ENCODE results near the gene RNF212.
"Not testable (repeated sequence)": the region's sequence is repeated elsewhere in the genome, so short reads cannot be mapped to it uniquely, and the experiment has no call there.

The RNF212 gene, protein sequence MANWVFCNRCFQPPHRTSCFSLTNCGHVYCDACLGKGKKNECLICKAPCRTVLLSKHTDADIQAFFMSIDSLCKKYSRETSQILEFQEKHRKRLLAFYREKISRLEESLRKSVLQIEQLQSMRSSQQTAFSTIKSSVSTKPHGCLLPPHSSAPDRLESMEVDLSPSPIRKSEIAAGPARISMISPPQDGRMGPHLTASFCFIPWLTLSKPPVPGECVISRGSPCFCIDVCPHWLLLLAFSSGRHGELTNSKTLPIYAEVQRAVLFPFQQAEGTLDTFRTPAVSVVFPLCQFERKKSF

DNA sequence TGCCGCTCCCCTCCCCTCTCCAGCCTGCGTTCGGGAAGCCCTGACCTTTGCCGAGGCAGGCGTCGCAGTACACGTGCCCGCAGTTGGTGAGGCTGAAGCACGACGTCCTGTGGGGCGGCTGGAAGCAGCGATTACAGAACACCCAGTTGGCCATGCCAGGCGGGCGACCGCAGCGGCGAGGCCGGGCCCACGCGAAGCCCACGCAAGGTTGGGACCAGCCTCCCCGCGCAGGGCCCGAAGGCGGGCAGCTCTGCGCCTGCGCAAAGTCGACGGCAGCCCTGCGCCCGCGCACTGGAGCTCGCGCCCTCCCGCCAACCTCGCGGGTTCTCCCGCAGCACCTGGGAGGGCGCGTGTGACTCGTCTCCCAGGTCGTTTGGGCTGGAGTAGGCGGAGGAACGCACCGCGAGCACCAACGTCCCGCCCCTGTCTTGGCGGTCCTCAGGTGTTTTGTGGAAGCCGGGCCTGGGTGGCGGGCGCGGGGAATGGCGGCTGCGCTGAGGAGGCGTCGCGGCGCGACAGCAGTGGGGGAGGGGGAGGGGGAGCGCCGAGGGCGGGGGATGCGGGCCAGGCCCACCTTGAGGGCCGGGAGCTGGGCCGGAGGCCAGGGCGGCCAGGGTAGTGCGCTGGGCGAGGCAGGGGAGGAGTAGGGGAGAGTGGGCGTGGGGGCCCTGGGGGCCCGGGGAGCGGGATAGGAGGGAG is at the start of gene RNF212:
Gene RNF212, minus strand, starts transcription at position 254 of the 699 bp plus-strand sequence. Its CDS starts 100 bp downstream, at position 154.
- DNase-seq: no peak

DNA sequence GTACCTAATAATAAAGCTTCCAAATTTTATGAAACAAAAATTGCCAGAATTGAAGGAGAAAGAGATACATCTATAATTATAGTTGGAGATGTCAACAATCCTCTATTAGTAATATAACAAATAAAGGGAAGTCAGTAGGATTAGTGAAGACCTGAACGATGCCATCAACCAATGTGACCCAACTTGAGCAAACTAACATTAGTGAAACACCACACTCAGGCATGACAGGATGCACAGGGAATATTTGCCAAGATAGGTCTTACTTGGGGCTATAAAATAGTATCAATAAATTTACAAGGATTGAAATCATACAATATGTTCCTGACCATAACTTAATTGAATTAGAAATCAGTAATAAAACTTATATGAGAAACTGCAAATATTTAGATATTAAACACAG is 47.0 kb upstream of the RNF212 start:
- no peak for DNase-seq

DNA sequence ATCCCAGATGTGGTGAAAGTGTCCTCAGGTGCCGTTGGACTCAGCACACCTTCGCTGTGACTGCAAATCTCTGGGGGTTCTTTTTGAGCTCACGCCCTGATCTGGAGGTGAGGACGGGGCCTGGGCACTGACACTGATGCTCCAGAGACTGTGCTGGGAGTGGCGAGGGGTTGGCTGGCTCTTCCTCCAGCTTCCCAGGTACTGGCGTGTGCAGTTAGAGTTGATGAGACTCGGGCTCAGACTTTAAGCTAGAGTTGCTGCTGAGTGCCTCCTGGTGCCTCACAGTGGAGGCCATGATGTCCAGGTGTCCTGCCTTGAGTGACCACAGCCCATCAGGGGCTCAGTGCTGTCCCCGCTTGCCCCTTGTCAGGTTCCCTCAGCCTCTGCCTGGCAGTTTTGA is 42.7 kb upstream of the RNF212 start:
- DNase-seq: no peak

DNA sequence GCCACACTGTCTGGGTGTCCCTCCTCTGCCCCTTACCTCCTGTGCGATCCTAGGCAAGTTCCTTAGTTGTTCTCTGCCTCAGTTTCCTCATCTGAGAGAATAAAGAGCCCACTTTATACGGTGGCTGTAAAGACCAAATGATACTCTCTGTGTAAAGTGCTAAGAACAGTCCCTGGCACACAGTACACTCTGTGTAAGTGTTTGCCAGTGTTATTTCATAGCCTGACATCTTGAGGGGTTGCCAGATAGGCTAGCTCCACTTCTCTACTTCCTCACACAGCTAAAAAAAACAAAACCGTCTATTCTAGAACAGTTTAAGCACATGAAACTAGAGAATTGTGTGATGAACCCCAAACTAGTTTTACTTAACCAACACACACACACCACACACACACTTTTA is 42.0 kb upstream of the RNF212 start:
- no peak for DNase-seq

DNA sequence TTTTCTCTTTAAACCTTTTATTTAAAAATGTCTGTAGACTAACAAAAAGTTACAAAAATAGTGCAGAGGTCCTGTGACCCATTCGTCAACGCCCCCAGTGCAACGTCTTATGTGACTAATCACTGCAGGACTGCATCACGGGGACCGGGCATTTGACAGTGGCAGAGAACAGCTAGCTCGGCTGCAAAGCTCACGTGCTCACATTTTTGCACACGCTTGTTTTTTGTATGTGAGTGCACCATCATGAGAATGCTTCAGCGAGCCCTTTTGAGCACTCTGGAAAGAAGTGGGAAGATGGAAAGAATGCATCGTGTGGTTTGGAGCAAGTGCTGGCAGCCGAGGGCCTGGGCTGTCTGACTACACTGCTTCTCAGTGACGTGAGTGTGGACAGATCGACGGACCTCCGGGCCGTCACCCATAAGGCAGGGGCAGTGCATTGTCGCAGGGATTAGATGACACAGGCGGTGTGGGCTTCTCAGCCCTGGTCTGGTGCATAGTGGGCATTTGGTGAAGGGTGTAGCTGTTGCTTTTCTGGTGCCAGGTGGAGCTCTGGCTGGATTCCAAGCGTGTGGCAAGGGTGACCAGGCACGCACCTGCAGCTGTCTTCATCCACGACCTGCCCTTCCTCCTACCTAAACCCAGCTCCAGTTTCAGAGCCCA is 41.3 kb upstream of the RNF212 start:
- no peak for DNase-seq

DNA sequence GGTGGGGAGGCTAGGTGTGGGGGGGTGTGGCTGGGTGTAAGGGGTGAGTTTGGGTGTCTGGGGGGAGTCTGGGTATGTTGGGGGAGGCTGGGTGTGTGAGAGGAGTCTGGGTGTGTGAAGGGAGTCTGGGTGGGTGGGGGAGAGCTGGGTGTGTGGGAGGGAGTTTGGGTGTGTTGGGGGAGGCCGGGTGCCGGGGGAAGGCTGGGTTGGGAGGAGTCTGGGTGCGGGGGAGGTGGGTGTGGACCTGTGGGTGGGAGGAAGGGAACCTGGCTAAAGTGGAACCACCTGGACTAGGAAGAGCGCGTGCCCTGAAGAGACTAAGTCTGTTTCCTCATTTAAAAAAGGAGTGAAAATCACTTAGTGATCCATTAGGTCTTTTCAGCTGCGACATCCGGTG is 40.8 kb upstream of the RNF212 start:
- DNase-seq: no peak

DNA sequence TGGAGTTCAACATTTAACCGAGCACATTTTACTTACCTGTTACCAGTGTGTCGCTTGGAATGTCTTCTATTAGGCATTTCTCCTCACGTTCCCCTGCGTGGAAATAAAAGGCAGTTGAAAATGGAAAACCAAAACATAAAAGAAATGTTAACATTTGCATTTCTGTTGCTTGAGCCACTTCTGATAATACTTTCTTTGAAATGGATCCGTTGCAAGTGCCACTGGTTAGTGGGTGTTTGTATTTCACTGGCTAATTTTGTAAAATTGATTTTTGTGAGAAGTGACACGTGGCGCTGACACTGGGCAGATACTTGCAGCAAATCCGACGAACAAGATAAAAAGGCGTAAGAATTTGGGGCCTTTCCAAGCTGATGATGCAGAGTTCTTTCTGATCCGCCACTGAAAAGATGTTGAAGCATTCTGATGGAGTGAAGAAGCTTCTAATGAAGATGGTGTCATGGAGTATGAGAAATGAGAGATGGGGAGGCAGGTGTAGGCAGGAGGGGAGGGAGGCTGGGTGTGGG is 40.3 kb upstream of the RNF212 start:
- no peak for DNase-seq

DNA sequence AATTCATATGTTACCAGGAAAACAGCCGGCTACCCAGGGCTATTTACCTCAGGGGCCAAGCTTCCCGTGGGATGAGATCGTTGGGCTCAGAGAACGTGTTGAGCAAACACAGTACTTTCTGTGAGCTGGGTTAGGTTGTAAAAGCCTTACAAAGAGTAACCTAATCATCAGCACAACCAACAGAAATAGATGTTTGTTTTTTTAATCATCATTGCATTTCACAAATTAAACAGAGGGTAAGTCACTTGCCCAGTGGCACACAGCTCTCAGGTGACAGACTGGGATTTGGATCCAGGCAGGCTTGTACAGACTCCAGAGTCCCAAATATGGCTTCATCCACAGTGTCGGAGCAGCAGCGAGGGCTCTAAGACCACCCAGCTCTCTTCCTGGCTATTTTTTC is 38.9 kb upstream of the RNF212 start:
- DNase-seq: no peak

DNA sequence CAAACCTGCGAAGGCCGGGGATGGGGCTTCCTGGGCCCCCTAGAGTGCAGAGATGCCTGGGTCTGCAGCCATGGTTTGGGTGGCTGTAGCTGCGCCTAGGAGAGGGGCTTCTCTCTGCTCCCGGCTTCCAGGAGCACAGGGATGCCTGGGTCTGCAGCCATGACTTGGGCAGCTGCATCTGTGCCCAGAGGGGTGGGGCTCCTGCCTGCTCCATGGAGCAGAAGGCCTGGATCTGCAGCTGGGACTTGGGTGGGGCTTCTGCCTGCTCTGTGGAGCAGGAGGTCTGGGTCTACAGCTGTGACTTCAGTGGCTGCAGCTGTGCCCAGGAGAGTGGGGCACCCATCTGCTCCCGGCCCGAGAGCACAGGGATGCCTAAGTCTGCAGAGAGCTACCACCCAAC is 38.2 kb upstream of the RNF212 start:
- no peak for DNase-seq

DNA sequence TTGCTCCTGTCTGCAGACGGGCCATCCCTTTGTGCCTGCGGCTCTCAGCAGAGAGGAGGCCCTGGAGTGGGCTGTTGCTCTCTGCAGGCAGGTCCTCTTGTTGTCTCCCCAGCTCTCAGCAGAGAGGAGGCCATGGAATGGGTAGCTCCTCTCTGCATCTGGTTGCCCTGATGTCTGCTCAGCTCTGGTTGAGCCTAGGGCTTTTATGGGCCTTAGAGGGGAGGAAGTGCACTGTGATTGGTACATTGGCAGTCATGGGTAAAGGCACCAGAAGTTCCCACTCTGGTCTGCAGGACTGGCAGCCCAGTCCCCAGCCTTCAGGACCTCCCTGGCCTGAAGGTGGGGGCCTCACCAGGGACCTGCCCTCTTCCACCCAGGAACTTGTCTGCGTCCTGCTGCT is 37.5 kb upstream of the RNF212 start:
- DNase-seq: no peak

DNA sequence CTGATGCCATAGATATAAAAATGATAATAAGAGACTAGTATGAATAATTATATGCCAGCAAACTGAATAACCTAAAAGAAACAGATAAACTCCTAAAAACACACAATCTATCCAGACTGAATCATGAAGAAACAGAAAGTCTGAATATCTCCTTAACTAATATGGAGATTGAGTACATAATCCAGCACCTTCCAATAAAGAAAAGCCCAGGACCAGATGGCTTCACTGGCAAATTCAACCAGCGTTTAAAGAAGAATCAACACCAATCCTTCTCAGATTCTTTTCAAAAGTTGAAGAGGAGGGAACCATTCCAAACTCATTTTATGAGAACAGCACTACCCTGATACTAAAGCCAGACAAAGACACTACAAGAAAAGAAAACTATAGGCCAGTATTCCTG is 26.5 kb upstream of the RNF212 start:
- DNase-seq: no peak

DNA sequence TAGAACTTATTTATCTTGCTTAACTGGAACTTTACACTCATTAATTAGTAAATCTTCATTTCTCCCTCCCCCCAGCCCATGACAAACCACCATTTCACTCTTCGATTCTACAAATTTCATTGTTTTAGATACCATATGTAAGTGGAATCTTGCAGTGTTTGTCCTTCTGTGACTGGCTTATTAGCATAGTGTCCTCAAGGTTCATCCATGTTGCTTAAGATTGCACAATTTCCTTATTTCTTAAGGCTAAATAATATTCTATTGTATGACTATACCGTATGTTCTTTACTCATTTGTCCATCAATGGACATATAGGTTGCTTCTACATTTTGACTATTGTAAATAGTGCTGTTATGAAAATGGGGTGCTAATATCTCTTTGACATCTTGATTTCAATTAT is 24.5 kb upstream of the RNF212 start:
- no peak for DNase-seq

DNA sequence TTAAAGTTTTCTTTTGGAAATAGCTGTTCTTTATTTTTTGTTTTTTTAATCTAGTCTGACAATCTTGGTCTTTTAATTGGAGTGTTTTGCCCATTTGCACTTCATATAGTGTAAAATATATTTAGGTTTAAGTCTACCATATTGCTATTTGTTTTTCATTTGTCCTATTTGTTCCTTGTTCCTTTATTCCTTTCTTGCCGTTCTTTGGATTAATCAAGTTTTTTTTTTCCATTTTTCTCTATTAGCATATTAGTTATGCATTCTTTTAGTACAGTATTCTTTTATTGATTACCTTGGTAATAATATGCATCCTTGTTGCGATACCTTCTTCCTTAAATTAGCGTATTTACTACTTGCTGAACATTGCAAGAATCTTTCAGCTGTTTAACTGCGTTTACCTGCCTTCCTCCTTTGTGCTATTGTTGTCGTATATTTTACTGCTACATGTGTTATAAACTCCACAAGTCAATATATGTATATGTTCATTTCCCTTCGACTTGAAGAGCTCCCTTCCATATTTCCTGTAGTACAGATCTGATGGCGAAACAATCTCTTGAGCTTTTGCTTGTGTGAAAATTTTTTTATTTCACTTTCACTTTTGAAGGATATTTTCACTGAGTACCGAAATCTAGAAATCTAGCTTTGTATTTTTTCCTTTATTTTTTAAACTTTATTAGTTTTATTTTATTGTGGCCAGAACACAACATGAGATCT is 23.9 kb upstream of the RNF212 start:
- DNase-seq: no peak

DNA sequence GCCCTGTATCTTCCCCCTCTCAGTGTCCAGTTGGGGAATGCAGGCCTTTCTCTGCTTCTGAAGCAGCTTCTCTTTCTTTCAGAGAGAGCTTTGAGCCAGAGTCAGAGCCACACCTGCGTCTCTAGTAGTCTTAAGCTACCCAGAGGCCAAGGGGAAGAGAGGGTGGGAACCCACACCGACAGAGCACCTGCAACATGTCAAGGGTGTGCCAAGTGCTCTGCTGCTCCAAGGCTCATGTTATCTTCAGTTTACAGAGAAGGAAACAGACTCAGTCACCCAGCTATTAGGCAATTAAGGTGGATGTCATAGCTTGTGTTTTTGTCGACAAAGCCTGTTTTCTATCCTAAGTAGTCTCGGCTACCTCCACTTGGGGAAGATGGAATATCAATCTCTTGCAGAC is 22.7 kb upstream of the RNF212 start:
- no peak for DNase-seq

DNA sequence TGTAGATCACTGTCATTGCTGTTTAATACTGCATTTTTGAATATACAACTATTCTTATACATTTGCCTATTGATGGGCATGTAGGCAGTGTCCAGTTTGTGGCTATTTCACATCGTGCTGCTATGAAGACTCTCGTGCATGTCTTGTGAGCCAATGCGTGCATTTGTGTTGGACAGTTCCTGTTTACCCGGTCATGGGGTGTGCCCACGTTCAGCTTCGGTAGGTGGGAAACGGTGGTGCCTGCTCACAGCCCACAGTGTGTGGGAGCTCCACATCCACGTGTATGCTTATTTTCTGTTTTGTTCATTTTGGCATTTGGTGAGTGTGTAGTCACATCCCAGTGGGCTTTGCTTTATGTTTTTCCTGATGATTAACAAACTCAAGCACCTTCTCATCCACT is 19.7 kb upstream of the RNF212 start:
- DNase-seq: no peak

DNA sequence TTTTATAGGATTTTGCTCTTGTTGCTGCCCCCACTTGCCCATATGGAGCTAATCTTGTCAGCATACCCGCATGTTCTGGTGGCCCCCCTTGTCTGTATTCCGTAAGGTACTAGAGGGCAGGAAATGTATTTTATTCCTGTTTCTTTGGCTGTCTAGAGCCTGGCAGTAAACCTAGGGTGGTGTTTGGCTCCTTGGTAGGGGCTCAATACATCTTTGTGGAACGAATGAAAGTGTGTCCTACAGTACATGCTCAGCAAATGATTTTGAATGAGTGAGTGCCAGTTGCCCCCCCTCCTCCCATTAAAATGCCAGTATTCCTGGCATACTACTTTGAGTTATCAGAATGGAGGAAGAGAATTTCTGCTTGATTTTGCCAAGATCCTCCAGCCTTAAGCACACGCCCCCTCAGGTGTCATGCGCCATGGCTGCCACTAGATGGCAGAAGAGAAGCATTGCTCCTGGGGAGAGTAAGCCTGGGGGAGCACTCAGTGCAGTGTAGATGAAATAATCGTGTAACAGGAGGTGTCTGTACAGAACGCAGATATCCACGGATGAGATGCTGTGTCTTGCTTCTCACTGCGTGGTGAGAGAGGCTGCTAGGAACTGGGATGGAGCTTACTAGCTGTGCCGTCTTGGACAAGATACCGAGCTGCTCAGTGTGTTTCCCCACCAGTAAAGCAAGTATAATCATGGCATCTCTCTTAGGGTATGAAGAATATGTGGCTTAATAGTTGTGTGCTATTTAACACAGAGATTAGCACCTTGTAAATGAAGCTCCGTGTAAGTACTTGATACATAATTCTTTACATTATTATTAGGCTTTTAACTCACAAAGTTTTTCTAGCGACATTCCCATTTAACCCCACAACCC is 17.2 kb upstream of the RNF212 start:
- peak; percentile 57 for DNase-seq

DNA sequence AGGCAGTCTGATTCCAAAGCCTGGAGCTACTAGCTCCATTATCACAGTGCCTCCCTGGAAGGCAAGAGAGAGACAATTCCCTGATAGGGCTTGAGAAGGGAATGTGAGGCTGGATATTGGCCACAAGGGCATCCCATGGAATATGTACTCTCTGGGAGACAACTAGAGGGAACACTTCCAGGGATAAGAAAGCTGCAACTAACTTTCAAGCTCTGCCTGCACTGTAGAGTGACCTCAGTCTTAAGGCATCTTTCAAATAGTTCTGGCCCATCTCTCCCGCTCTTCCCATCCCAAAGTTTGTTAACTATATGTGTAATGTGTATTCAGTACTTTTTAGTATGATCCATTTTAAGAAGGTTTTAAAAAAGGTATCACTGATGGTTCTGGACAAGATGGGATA is 13.1 kb upstream of the RNF212 start:
- no peak for DNase-seq

DNA sequence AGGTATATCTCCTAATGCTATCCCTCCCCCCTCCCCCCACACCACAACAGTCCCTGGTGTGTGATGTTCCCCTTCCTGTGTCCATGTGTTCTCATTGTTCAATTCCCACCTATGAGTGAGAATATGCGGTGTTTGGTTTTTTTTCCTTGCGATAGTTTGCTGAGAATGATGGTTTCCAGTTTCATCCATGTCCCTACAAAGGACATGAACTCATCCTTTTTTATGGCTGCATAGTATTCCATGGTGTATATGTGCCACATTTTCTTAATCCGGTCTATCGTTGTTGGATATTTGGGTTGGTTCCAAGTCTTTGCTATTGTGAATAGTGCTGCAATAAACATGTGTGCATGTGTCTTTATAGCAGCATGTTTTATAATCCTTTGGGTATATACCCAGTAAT is 12.1 kb upstream of the RNF212 start:
- not testable (repeated sequence) for DNase-seq

DNA sequence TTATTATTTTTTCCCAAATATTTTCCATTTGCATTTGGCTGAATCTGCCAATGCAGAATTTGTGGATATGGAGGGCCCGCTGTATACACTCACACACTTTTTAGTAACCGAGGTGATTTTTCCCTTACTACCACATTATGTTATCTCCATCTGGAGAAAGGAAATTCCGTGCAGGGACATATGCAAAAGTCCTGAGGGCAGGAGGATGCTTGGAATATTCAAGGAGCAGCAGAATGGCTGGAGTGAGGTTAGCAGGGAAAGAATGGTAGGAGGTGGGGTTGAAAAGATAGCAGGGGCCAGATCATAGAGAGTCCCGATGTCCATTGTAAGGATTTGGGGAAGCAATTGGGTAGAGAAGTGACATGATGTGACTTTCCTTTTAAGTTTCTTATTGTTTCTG is 11.5 kb upstream of the RNF212 start:
- no peak for DNase-seq

DNA sequence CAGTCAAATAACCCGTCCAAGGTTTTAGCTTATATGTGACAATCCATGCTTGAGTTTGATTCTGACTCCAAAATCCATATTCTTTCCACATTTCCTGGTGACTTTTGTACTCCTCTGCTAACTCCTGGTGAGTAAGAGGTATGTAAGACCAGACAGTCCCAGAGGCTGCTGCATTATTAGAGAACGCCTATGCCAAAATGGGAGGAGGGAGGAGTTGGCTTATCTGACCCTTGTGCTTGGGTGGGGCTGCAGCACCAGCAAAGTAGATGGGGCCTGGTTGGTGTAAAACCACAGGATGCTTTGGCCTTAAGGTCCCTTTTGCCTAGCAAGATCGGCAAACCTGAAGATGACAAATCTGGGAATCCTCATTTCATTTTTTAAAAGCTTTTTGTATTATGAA is 9.1 kb upstream of the RNF212 start:
- DNase-seq: no peak

DNA sequence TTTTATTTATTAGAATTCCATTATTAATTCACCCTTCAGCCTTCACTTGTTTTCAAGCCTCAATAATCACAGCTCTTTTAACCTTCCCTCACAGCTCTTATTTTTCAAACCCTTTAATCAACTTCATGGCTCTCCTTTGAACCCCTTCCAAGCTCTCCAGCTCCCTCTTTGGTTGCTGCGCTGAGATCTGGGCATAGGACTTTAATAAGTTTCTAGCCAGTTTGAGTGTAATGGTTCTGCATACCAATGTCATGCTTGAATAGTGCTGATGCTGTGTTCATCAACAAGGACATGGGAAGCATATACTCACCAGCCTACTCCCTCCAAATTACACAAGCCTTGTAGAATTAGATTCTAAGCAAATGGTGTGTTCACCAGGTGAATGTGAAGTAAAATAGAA is 3.5 kb upstream of the RNF212 start:
- no peak for DNase-seq

DNA sequence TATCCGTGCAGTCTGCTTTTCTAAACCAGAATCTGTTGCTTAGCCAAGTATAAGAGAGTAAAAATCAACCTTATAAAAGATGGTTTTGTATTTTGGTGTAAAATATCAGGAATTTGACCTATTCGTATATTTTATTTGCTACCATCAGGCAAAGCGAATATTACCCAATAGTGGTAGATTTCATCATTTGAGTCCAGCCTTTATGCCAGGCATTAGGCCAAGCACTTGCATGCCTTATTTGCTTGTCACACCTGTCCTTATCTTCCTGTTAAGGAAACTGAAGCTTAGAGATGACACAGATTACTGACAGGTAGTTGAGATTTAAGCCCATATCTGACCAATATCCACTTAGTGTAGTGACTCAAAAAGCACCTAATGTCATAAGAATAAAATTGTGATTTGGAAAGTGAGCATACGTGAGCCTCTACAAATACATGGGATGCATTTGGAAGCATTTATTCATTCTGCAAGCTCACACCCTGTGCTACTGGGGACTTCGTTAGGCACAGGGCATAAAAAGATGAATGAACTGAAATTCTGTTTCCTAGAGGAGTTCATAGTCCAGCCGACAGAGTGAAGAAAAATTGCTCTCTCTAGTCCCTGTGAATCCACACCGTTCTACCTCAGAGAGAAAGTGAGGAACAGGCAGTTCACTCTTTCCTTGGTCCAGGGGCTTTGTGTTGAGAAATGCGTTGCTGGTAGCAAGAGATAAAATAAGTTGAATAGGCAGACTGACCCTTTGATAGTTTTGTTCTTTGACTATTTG is 2.3 kb upstream of the RNF212 start:
- DNase-seq: no peak

All from NCI-H1694 (cell line).